ENCODE data around the gene CAMTA1. TPM values are rescaled to one million over a fixed set of nuclear protein-coding genes. Genes with fewer than 3 reads are reported as not detected.

The CAMTA1 gene
- total RNA-seq, 1 donor from 2014 or later = 109 TPM

GRCh38 chr1:7743346-7743745, 958.1 kb downstream of the CAMTA1 start:
- TF ChIP-seq CTCF (conservative IDR thresholded peaks at IDR 0.05) = no peak
- no peak overlapping the region for H3K27ac Mint-ChIP-seq (ENCODE audit: unreplicated experiment)
- peaks cover 9% of the 10 kb centered on the region for H3K36me3 Mint-ChIP-seq (ENCODE audit: low read depth)
- H3K4me3 Mint-ChIP-seq = no peak overlapping the region
- H3K9me3 Mint-ChIP-seq = peaks cover 5% of the 10 kb centered on the region
- no peaks in the 10 kb centered on the region for H3K4me1 Mint-ChIP-seq
- no peak for DNase-seq (ENCODE audit: low read depth, low spot score)
- no peaks in the 10 kb centered on the region for H3K27me3 Mint-ChIP-seq (ENCODE audit: low read depth)

GRCh38 chr1:7744882-7745281, 959.6 kb downstream of the CAMTA1 start:
- H3K4me1 Mint-ChIP-seq = no peaks in the 10 kb centered on the region
- no peak for TF ChIP-seq CTCF (conservative IDR thresholded peaks at IDR 0.05)
- H3K27ac Mint-ChIP-seq (ENCODE audit: unreplicated experiment) = peak overlapping the region; percentile 80
- no peaks in the 10 kb centered on the region for H3K27me3 Mint-ChIP-seq (ENCODE audit: low read depth)
- H3K4me3 Mint-ChIP-seq = no peak overlapping the region
- no peak for DNase-seq (ENCODE audit: low read depth, low spot score)
- no peaks in the 10 kb centered on the region for H3K9me3 Mint-ChIP-seq
- no peaks in the 10 kb centered on the region for H3K36me3 Mint-ChIP-seq (ENCODE audit: low read depth)

- Mint-ChIP-seq H3K9me3 (no peaks in the 10 kb centered on the region), H3K4me3 (no peak overlapping the region)
Observed at GRCh38 chr1:7745783-7746182, 960.5 kb downstream of the CAMTA1 start.

GRCh38 chr1:7747605-7748004, 962.4 kb downstream of the CAMTA1 start:
- H3K4me3 Mint-ChIP-seq = no peak overlapping the region
- peaks cover 9% of the 10 kb centered on the region for H3K4me1 Mint-ChIP-seq
- TF ChIP-seq CTCF (conservative IDR thresholded peaks at IDR 0.05) = no peak
- H3K27me3 Mint-ChIP-seq (ENCODE audit: low read depth) = no peaks in the 10 kb centered on the region
- no peaks in the 10 kb centered on the region for H3K36me3 Mint-ChIP-seq (ENCODE audit: low read depth)
- H3K9me3 Mint-ChIP-seq = no peaks in the 10 kb centered on the region
- no peak for DNase-seq (ENCODE audit: low read depth, low spot score)
- H3K27ac Mint-ChIP-seq (ENCODE audit: unreplicated experiment) = no peak overlapping the region

More at GRCh38 chr1:7745783-7746182, 960.5 kb downstream of the CAMTA1 start:
- no peaks in the 10 kb centered on the region for H3K36me3 Mint-ChIP-seq (ENCODE audit: low read depth)
- no peak for TF ChIP-seq CTCF (conservative IDR thresholded peaks at IDR 0.05)
- no peaks in the 10 kb centered on the region for H3K4me1 Mint-ChIP-seq
- H3K27ac Mint-ChIP-seq (ENCODE audit: unreplicated experiment) = no peak overlapping the region
- no peak for DNase-seq (ENCODE audit: low read depth, low spot score)
- H3K27me3 Mint-ChIP-seq (ENCODE audit: low read depth) = no peaks in the 10 kb centered on the region

- no peak for TF ChIP-seq CTCF (conservative IDR thresholded peaks at IDR 0.05)
- no peaks in the 10 kb centered on the region for H3K36me3 Mint-ChIP-seq (ENCODE audit: low read depth)
- no peaks in the 10 kb centered on the region for H3K27me3 Mint-ChIP-seq (ENCODE audit: low read depth)
- no peak overlapping the region for H3K27ac Mint-ChIP-seq (ENCODE audit: unreplicated experiment)
- peaks cover 22% of the 10 kb centered on the region for H3K4me1 Mint-ChIP-seq
- no peak overlapping the region for H3K4me3 Mint-ChIP-seq
- DNase-seq (ENCODE audit: low read depth, low spot score) = no peak
- H3K9me3 Mint-ChIP-seq = no peaks in the 10 kb centered on the region
Observed at GRCh38 chr1:7749126-7749525, 963.9 kb downstream of the CAMTA1 start.

GRCh38 chr1:7751174-7751573, 965.9 kb downstream of the CAMTA1 start:
- no peaks in the 10 kb centered on the region for H3K9me3 Mint-ChIP-seq
- TF ChIP-seq CTCF (conservative IDR thresholded peaks at IDR 0.05) = no peak
- no peak overlapping the region for H3K27ac Mint-ChIP-seq (ENCODE audit: unreplicated experiment)
- H3K27me3 Mint-ChIP-seq (ENCODE audit: low read depth) = no peaks in the 10 kb centered on the region
- DNase-seq (ENCODE audit: low read depth, low spot score) = no peak
- no peak overlapping the region for H3K4me3 Mint-ChIP-seq
- peaks cover 30% of the 10 kb centered on the region for H3K4me1 Mint-ChIP-seq
- H3K36me3 Mint-ChIP-seq (ENCODE audit: low read depth) = no peaks in the 10 kb centered on the region

Measured in neural crest cell (in vitro differentiated cells).